ENCODE data around the gene IFT81.
"Not testable (repeated sequence)": the region's sequence is repeated elsewhere in the genome, so short reads cannot be mapped to it uniquely, and the experiment has no call there.

The IFT81 gene

GRCh38 chr12:110124269-110124995 is at the start of gene IFT81:
TSS of gene IFT81 (plus strand) at chr12:110124357. CDS start at chr12:110127381, 3,024 bp downstream.
- peak; percentile 88 to 89 for DNase-seq (ENCODE audit: low read depth in 2 of 2)

GRCh38 chr12:110075880-110076279 is 48.3 kb upstream of the IFT81 start:
- no peak for DNase-seq (ENCODE audit: low read depth in 2 of 2)

DNA sequence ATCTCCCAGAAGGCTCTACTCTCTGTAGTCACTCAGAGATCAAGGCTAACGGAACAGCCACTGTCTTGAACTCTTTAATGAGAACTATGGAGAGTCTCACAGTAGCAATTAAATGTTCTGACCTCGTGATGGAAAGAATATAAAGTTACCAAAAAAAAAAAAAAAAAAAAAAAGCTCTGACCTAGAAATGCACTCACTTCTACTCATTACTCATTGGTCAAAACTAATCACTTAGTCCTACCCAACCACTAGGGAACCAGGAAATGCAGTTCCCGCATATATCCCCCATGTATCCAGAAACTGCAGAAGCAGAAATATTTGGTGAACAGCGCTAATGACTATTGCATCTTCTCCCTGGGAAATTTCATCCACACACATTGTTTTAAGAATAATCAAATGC is 46.4 kb upstream of the IFT81 start:
- no peak for DNase-seq (ENCODE audit: low read depth in 2 of 2)

DNA sequence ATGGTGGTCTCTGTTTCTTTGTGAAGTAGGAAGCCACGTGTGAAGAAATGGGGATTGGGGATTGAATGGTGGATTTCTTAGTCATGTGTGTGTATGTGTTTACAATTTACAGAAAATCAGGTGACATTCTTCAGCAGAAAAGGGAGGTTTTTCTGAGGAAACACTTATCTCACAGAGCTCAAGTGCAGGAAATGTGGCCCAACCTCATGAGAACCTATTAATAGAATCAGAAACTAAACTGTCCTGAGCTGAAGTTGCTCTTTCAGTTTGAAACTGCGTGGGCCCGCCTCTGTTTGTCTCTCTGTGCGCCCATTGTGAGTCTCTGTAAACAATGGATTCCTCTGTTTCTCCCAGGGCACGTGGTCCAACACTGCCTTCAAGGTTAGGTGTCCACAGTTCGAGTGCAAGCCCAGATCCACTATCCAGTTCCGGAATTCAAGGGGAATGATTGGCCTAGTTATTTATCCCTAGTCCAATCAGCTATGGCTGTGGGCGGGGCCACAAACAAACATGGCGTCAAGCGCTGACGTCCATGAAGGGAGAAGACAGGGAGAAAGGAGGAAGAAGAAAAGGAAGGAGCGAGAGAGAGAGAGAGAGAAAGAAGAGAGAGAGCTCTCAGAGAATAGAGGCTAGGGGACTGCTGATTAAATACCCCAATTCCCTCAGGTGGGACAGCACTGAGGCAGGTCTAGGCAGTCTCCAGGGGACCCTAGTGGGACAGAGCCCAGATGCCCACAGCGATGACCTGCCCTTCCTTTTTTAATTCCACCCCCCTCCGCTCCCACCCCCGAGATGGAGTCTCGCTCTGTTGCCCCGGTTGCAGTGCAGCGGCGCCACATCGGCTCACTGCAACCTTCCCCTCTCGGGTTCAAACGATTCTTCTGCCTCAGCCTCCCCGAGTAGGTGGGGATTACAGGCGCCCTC is 44.4 kb upstream of the IFT81 start:
- no peak for DNase-seq (ENCODE audit: low read depth in 2 of 2)

GRCh38 chr12:110080410-110080809 is 43.7 kb upstream of the IFT81 start:
- DNase-seq (ENCODE audit: low read depth in 2 of 2), result no peak

DNA sequence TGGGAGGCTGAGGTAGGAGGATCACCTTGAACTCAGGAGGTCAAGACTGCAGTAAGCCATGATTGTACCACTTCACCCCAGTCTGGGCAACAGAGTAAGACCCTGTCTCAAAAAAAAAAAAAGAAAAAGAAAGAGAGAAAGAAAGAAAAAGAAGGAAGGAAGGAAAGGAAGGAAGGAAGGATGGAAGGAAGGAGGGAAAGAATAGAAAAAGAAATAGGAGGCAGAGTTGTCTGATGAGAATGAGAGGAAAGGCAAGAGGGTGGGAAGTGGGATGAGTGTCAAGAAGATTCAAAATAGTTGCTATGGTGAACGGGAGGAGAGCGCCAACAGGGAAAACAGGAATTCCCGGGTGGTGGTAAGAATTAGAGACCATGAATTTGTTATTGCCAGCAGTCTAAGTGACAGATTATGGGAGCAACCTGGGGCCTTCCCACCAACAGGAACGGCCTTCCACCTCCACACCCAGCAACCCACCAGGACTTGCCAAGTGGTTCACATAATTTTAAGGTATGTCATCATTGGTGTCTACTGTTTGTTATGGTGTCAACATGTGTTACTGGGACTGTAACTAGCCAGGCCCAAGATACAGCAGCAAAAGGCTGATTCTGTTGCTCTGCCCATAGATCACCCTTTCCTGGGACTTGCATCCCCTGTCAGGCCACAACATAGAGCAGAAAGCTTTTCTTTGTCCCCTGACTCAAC is 39.7 kb upstream of the IFT81 start:
- no peak for DNase-seq (ENCODE audit: low read depth in 2 of 2)

DNA sequence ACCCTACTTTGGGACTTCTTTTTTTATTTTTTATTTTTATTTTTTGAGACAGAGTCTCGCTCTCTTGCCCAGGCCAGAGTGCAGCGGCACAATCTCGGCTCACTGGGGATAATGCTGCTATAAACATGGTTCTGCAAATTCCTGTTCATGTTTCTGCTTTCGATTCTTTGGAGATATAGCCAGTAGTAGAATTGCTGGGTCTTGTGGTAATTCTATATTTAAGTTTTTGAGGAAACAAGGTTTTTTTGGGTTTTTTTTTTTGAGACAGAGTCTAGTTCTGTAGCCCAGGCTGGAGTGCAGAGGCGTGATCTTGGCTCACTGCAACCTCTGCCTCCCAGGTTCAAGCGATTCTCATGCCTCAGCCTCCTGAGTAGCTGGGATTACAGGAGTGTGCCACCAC is 35.9 kb upstream of the IFT81 start:
- DNase-seq (ENCODE audit: low read depth in 2 of 2), result not testable (repeated sequence)

DNA sequence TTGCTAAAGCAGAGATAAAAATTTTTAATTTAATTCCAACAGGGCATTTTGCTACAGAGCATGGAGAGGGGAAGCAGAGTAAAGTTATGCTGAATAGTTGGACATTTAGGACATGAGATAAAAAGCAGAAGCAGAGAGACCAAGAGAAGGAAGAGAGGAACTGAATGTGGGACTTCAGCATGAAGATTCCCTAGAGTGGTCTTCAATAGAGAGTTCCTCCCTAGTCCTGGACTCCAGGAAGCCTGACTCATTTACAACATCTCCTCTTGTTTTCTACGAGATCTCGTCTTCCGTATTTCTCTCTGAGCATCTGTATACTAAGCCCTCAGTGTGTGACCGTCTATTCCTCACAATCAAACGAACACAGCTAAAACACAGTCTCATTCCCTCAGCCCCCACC is 35.2 kb upstream of the IFT81 start:
- no peak for DNase-seq (ENCODE audit: low read depth in 2 of 2)

DNA sequence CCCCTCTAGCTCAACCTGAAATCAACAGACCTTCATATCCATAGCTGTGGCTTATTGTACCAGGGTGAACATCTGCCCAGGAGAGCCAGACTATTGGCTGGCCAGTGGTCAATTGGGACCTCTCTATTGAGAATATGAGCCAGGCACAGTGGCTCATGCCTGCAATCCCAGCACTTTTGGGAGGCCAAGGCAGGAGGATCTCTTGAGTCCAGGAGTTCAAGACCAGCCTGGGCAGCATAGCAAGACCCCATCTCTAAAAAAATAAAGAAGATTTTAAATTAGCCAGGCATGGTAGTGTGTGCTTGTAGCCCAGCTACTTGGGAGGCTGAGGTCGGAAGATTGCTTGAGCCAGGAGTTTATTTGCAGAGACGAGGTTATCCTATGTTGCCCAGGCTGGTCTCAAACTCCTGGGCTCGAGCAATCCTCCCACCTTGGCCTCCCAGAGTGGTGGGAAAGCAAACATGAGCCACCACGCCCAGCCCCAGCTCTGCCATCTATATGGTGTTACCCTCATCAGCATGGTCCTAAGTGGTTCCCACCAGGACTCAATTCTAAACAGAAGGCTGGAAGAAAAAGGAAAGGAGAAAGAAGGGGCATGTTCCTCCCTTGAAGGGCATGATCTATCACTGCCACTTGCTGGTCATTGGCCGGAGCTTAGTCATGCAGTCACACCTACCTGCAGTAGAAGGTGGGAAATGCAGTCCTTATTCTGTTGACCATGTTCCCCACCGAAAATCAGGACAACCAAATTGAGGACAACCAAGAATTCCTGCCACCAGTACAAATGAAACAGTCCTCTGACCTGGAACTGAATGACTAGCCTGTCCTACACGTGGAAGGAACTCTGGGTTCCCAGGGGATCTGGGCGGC is 33.7 kb upstream of the IFT81 start:
- DNase-seq (ENCODE audit: low read depth in 2 of 2), result no peak

GRCh38 chr12:110091136-110091711 is 32.9 kb upstream of the IFT81 start:
- DNase-seq (ENCODE audit: low read depth in 2 of 2), result no peak

DNA sequence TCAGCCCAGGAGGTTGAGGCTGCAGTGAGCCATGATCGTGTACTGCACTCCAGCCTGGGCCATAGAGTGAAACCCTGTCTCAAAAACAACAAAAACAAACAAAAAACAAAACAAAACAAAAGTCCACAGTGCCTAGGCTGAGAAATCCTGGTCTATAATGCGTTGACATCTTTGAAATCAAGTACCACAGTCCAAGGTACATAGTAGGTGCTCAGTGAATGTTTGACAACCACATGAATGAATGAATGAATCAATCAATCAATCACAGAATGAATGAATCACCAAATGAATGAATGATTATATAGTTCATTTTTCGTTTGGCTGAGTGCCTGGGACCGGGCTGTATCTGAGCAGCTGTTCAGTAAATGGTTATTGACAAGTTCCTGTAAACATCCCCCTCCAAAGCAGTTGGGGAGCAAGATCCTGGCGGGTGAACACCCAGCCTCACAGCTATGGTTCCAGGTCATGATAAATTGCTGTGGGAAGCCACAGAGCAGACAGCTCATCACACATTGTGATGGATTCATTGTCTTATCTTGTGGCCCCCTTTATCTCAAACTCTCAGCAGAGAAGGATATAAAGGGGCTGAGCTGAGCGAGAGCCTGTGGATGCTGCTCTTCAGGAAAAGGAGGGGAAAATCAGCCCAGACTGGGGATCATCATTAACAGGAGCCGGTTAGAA is 30.4 kb upstream of the IFT81 start:
- DNase-seq (ENCODE audit: low read depth in 2 of 2), result no peak

GRCh38 chr12:110100315-110100970 is 23.7 kb upstream of the IFT81 start:
- peak; percentile 54 to 59 for DNase-seq (ENCODE audit: low read depth in 2 of 2)

GRCh38 chr12:110102255-110102654 is 21.9 kb upstream of the IFT81 start:
- DNase-seq (ENCODE audit: low read depth in 2 of 2), result peak; percentile 39 to 40

DNA sequence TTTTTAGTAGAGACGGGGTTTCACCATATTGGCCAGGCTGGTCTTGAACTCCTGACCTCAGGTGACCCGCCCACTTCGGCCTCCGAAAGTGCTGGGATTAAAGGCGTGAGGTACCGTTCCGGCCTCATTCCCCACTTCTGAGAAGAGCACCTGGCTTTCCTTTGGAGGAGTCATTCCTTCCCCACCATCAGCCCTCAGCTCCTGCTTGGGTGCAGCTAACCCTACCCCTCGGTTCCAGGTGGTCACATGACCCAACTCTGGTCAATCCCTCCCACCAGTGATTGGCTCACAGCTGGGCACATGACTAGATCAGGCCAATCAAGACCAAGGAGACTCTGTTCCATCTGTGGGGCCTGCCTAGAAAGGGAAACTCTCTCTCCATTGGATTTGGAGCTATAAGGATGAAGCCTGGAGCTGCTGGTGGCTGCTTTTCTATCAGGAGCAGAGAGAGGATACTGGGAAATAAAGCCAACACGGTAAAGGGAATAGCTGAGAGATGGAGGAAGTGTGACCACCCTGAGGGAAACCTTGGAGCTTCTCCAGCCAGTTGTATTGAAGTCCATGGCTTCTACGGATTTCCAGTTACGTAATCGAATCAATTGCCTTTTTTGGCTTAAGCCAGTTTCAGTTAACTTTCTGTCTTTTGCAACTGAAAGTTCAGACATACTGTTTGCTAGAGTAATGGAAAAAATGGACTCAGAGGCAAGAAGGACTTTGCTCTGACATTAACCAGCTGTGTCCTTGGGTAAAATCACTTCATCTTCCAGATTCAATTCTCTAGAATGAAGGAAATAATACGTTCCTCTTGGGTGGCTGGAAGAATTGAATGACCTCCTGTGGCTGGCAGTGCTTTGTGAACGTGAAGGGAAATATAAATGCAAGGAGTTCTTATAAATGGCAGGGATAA is 19.7 kb upstream of the IFT81 start:
- no peak for DNase-seq (ENCODE audit: low read depth in 2 of 2)

DNA sequence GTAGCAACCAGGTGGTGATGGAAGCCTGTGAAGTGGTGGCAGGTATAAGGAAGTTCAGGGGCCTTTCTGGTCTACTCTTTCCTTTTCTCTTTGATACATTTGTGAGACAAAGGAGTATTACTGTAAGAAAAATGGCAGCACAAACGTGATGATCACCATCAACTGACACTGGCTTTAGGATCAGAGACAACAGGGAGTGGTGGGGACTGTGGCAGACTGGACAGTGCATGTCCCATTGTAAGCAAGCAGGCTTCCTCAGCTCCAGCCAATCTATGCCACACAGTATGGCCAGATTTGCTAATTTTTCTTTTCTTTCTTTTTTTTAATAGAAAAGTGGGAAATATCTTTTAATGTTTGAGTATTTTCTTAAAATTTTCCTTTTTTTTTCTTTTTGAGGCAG is 19.0 kb upstream of the IFT81 start:
- no peak for DNase-seq (ENCODE audit: low read depth in 2 of 2)

- peak in 1 of 2 experiments; percentile 30 for DNase-seq (ENCODE audit: low read depth in 2 of 2)
Measured at GRCh38 chr12:110105986-110106385, 18.2 kb upstream of the IFT81 start.

- peak; percentile 84 to 86 for DNase-seq (ENCODE audit: low read depth in 2 of 2)
Measured at GRCh38 chr12:110107369-110108281, 16.5 kb upstream of the IFT81 start.

Data from fibroblast of skin of left quadriceps (primary cell).